22Rv1 (cell line): Measurements from ENCODE around the gene BFSP2.

Experiments used
- H3K27ac ChIP-seq: fragments of 450-650 bp; 2 replicates; pipeline ENCODE4 v1.5.1; 2017
- ZFX ChIP-seq: fragments of 450-650 bp; IDR thresholded peaks from 2 replicates; pipeline ENCODE4 v1.6.1; 2017; ENCODE audit warnings: antibody characterized with exemption, borderline replicate concordance
- TF ChIP-seq, protein P1 (sequence below): fragments of 450-650 bp; IDR thresholded peaks from 2 replicates; pipeline ENCODE4 v1.5.1; 2017; ENCODE audit warnings: mild to moderate bottlenecking

BFSP2 gene

DNA sequence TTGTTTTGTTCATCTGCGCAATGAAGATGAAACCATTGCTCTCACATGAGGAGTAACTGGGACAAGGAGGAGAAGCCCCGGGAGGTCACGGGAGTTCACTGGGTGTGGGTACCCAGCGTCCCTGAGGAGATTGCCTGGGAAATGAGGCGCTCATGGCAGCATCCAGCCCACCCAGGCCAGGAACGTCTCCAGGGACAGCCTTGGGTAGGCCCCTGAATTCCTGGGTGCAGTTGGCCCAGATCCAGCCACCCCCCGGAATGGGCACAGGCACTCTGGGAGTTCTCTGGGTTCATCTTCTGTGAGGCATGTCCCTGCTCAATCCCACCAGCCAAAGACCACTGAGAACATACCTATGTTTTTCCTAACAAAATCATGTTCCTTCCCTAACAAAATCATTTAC, 18.5 kb downstream of the BFSP2 start:
- no peak overlapping the region for H3K27ac ChIP-seq
- TF ChIP-seq, protein P1, sequence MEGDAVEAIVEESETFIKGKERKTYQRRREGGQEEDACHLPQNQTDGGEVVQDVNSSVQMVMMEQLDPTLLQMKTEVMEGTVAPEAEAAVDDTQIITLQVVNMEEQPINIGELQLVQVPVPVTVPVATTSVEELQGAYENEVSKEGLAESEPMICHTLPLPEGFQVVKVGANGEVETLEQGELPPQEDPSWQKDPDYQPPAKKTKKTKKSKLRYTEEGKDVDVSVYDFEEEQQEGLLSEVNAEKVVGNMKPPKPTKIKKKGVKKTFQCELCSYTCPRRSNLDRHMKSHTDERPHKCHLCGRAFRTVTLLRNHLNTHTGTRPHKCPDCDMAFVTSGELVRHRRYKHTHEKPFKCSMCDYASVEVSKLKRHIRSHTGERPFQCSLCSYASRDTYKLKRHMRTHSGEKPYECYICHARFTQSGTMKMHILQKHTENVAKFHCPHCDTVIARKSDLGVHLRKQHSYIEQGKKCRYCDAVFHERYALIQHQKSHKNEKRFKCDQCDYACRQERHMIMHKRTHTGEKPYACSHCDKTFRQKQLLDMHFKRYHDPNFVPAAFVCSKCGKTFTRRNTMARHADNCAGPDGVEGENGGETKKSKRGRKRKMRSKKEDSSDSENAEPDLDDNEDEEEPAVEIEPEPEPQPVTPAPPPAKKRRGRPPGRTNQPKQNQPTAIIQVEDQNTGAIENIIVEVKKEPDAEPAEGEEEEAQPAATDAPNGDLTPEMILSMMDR, result no peak
- TF ChIP-seq ZFX, result no peak

GRCh38 chr3:133419151-133419909, 19.5 kb downstream of the BFSP2 start:
- no peak overlapping the region for H3K27ac ChIP-seq
- TF ChIP-seq, protein P1, result no peak
- no peak for TF ChIP-seq ZFX

DNA sequence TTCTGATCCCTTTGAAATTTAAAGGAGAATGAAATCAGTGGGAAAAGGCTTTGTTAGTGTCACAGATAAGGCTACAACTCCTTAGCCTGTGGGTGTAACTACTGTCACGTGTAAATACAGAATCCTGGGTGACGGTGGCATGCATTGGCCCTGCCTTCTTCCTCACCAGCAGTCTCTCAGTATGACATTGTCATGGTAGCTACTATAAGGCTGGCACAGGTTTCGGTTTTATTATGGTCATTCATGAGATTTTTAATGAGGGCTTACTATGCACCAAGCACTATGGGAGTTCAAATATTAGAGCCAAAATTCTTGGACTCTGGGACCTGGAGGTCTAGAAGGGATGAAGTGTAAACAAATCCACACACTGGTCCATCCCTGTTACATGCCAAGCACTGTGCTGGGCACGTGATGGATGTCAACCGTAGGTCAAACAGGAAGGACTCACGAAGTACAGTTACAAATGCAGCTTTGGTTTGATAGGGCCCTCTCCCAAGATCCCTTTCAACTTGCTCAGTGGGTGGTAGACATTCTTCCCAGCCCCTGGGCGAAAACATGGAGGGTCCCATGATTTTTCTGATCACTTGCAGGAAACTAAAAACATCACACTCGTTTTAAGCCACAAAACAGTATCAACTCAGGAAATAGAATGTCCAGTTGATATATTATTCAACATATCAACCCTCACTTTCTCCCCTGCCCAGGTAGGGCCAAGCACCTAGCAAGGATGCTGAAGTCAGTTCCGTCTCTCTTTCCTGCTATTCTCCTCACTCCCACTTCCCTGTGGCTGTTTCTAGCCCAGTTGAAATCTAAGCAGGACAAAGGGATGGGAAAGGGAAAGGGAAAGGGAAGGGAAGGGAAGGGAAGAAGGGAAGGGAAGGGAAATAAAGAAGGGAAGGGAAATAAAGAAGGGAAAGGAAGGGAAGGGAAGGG, 25.3 kb downstream of the BFSP2 start:
- TF ChIP-seq ZFX, result no peak
- TF ChIP-seq, protein P1, result no peak
- no peak overlapping the region for H3K27ac ChIP-seq

GRCh38 chr3:133425898-133426297, 26.0 kb downstream of the BFSP2 start:
- H3K27ac ChIP-seq, result no peak overlapping the region
- TF ChIP-seq, protein P1, result no peak
- no peak for TF ChIP-seq ZFX

DNA sequence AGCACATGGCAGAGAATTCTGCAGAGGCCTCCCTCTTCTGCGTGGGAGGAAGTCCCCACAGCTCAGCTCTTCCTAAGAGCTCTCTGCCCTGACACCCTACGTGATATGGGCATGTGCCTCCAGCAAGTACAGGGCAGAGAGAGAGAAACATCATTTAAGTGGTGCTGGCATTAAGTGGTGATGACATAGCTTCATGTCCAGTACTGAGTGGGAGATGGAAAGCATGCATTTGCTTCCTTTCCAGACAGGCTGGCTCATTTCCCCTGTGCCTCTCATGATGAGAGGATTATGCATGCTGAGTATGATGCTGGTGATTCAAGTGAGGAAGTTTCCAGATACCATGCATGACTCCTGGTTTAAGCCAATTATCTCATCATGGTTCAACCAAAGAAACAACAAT, 26.9 kb downstream of the BFSP2 start:
- TF ChIP-seq ZFX, result no peak
- TF ChIP-seq, protein P1, result no peak
- H3K27ac ChIP-seq, result no peak overlapping the region

DNA sequence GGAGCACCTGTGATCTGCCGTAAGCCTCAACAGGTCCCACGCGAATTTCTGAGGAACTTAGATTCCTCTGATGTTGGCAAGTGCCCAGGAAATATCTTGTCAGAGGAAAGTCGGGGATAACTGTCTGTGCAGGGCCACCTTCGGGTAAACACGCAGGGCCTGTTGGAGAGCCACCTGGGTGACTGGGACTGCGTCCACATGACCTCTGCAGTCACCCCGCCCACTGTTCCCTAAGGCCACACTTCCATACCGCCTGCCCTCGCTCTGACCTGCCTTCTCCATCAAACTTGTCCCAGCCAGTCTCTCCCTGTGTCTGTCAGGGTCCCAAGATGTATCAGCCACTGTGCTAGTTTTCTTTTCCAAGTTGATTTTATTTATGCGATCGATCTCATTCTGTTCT, 28.7 kb downstream of the BFSP2 start:
- TF ChIP-seq, protein P1, result no peak
- no peak for TF ChIP-seq ZFX
- H3K27ac ChIP-seq, result no peak overlapping the region

GRCh38 chr3:133429063-133429462, 29.2 kb downstream of the BFSP2 start:
- TF ChIP-seq, protein P1, result no peak
- TF ChIP-seq ZFX, result no peak
- no peak overlapping the region for H3K27ac ChIP-seq
